ENCODE data around the gene LURAP1L.

LURAP1L gene

DNA sequence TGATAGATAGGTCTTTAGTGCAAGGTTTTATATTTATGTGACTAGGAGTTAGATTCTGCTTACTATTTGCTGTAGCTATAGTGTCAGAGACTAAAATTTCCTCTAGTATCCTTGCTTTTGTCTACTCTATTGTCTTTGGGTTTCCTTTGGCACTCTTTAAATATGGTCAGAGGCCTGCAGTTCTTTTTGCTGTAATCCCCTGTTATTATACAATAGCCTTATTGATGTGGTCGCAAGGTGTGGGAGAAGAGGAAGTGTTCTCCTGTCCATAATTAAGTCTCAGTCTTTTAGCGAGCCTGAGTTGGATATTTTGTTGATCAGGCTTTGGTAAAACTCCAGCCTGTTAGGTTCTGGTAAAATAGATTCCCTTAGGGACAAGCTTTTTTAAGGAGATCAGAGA, 34.9 kb downstream of the LURAP1L start:
- 89 to 93% methylated on average over 2 of the region's 2 CpGs for WGBS, 2 experiments
- Histone ChIP-seq H3K9me3 (ENCODE audit: control insufficient read depth, low read length) (no peaks in the 10 kb centered on the region), H3K4me1 (ENCODE audit: control insufficient read depth, insufficient read depth, low read length) (no peaks in the 10 kb centered on the region), H3K27ac (ENCODE audit: insufficient read depth, low read depth, low read length, poor library complexity, severe bottlenecking) (no peak overlapping the region), H3K27me3 (ENCODE audit: control insufficient read depth, insufficient read depth, low read length, poor library complexity, severe bottlenecking) (no peaks in the 10 kb centered on the region), H3K4me3 (ENCODE audit: insufficient read depth, low read depth, low read length) (no peak overlapping the region), H3K36me3 (ENCODE audit: control insufficient read depth, insufficient read depth, low read length) (no peaks in the 10 kb centered on the region)

DNA sequence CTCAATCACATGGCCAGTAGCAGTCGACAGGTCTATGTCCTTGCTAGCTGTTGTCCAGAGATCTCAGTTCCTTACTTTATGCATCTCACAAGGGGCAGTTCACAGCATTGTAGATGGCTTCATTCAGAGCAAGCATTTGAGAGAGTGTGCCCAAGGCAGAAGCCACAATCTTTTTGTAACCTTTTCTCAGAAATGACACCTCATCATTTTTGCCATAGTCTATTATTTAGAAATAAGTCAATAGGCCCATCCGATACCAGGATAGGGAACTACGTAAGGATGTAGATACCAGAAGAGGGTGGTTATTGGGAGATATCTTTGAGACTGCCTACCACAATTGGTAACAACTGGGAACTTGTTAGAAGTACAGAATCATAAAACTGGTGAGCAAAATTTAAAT, 37.1 kb downstream of the LURAP1L start:
- WGBS, 2 experiments, result 96 to 97% methylated on average over 3 of the region's 3 CpGs
- Histone ChIP-seq H3K27ac (ENCODE audit: insufficient read depth, low read depth, low read length, poor library complexity, severe bottlenecking) (no peak overlapping the region), H3K4me1 (ENCODE audit: control insufficient read depth, insufficient read depth, low read length) (no peaks in the 10 kb centered on the region), H3K4me3 (ENCODE audit: insufficient read depth, low read depth, low read length) (no peak overlapping the region), H3K36me3 (ENCODE audit: control insufficient read depth, insufficient read depth, low read length) (no peaks in the 10 kb centered on the region), H3K9me3 (ENCODE audit: control insufficient read depth, low read length) (no peaks in the 10 kb centered on the region), H3K27me3 (ENCODE audit: control insufficient read depth, insufficient read depth, low read length, poor library complexity, severe bottlenecking) (no peaks in the 10 kb centered on the region)

DNA sequence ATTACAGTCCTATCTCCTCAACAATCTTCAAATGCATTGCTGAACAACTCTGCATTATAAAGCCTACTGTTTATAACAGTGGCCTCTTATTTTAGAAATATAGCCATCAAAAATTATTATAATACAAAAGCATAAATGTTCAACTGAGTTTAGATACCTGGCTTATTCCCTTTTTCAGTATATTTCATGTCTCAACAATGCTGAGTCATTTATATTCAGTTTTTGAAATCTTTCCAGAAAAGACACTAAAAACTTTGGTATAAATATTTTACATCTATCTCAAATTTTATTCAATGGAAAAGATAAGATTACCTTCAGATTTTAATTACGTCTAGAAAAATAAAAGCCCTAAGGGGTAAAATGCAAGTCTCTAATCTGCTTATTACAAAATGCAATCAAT, 37.9 kb downstream of the LURAP1L start:
- Histone ChIP-seq H3K4me3 (ENCODE audit: insufficient read depth, low read depth, low read length) (no peak overlapping the region), H3K4me1 (ENCODE audit: control insufficient read depth, insufficient read depth, low read length) (no peaks in the 10 kb centered on the region), H3K36me3 (ENCODE audit: control insufficient read depth, insufficient read depth, low read length) (no peaks in the 10 kb centered on the region), H3K27me3 (ENCODE audit: control insufficient read depth, insufficient read depth, low read length, poor library complexity, severe bottlenecking) (no peaks in the 10 kb centered on the region), H3K27ac (ENCODE audit: insufficient read depth, low read depth, low read length, poor library complexity, severe bottlenecking) (no peak overlapping the region), H3K9me3 (ENCODE audit: control insufficient read depth, low read length) (no peaks in the 10 kb centered on the region)
- 80% methylated on average over 1 of the region's 1 CpG; no CpG with 5 or more reads in 1 of the 2 experiments for WGBS, 2 experiments

DNA sequence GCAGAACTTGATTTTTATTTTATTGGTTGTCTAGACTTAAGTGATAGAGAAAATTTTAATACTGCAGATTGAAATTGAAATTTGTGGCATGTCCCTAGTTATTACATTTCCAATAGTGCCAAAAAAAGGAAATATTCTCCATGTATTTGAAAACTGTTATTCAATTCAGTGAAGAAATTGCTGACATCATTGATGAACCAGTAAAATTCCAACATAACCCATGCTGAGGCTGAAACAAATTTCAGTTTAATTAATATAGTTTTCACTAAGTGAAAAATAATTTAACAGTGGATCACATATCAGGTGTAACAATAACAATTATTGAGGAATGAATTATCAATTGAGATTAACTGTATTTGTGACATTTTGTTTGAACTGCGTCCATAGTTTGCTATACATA, 38.7 kb downstream of the LURAP1L start:
- Histone ChIP-seq H3K36me3 (ENCODE audit: control insufficient read depth, insufficient read depth, low read length) (no peaks in the 10 kb centered on the region), H3K27me3 (ENCODE audit: control insufficient read depth, insufficient read depth, low read length, poor library complexity, severe bottlenecking) (no peaks in the 10 kb centered on the region), H3K4me3 (ENCODE audit: insufficient read depth, low read depth, low read length) (no peak overlapping the region), H3K9me3 (ENCODE audit: control insufficient read depth, low read length) (no peaks in the 10 kb centered on the region), H3K4me1 (ENCODE audit: control insufficient read depth, insufficient read depth, low read length) (no peaks in the 10 kb centered on the region), H3K27ac (ENCODE audit: insufficient read depth, low read depth, low read length, poor library complexity, severe bottlenecking) (no peak overlapping the region)
- WGBS, 2 experiments, result no CpG with 5 or more reads among the region's 1 CpG

DNA sequence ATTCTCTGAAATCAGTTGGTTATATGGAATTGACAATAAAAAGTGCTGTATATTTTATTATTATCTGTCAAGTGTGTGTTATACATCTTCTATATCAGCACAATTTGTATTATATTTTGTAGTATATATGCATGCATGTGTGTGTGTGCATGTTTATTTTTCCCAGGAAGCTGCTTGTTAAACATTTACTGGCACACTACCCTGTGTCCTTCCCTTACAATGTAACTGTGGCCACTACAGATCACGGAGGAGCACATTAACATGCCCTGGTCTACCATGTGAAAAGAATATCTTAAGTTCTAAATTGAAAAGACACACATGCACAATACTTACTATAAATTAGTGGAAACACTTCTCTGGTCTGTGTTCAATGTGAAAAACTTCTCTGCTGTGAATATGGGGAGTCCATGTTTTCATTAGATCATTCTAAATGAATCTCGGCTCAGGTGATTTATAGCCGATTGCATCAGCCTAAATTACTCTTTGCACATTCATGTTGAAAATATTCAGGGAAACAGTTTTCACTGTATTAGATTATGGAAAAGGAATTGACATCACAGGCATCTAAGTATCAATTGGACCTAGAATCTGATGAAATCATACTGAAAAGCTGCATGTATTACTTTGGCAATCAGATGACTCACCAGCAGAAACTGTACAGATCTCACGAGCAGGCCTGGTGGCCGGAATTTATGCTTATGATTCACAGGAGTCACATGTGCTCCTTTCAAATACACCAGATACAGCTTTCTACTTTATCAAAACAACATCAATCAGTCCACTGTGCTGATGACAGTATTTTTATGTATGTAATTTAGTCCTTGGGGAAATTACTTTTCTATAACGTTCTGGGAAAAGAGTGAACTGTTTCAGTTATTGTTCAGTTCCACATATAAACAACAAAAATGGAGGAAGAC, 39.4 kb downstream of the LURAP1L start:
- no peak overlapping the region for H3K27ac ChIP-seq (ENCODE audit: insufficient read depth, low read depth, low read length, poor library complexity, severe bottlenecking)
- no peak overlapping the region for H3K4me3 ChIP-seq (ENCODE audit: insufficient read depth, low read depth, low read length)
- H3K4me1 ChIP-seq (ENCODE audit: control insufficient read depth, insufficient read depth, low read length), result no peaks in the 10 kb centered on the region
- no peaks in the 10 kb centered on the region for H3K27me3 ChIP-seq (ENCODE audit: control insufficient read depth, insufficient read depth, low read length, poor library complexity, severe bottlenecking)
- H3K36me3 ChIP-seq (ENCODE audit: control insufficient read depth, insufficient read depth, low read length), result no peaks in the 10 kb centered on the region
- 95 to 97% methylated on average over 4 to 6 of the region's 6 CpGs for WGBS, 2 experiments
- H3K9me3 ChIP-seq (ENCODE audit: control insufficient read depth, low read length), result no peaks in the 10 kb centered on the region

DNA sequence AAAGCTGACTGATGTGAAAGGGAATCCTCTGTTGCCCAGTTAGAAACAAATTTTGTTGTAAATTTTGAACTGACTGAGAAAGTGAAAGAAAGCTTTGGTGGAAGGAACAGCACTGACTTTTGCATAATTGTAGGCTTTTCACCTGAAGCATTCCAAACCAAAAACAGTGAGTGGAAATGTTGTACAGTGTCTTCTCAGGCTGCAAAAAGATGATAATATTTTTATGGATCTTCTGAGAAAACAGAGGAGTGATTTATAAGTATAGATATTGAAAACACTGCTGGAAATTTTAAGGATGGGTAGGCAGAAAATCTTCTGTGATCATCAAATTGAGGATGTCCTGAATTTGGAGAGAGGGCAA, 40.0 kb downstream of the LURAP1L start:
- no peaks in the 10 kb centered on the region for H3K4me1 ChIP-seq (ENCODE audit: control insufficient read depth, insufficient read depth, low read length)
- H3K27ac ChIP-seq (ENCODE audit: insufficient read depth, low read depth, low read length, poor library complexity, severe bottlenecking), result no peak overlapping the region
- no peaks in the 10 kb centered on the region for H3K9me3 ChIP-seq (ENCODE audit: control insufficient read depth, low read length)
- H3K4me3 ChIP-seq (ENCODE audit: insufficient read depth, low read depth, low read length), result no peak overlapping the region
- no peaks in the 10 kb centered on the region for H3K27me3 ChIP-seq (ENCODE audit: control insufficient read depth, insufficient read depth, low read length, poor library complexity, severe bottlenecking)
- H3K36me3 ChIP-seq (ENCODE audit: control insufficient read depth, insufficient read depth, low read length), result no peaks in the 10 kb centered on the region

DNA sequence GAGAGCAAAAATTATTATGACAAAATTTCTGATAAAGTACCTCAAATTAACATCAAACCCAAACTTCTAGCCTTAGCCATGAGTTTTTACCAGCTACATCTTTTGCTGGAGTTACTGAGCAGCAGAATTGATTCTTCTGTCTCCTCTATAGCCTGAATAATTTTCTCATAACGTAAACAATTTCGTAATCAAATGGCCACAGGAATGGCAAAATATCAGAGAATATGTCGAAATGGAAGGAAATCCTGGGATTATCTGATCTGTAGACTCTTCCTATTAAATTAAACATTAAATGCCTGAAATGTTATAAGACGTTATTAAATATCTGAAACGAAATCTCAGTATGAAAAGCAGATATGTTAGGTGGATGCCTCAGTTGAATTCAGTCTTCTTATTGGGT, 41.1 kb downstream of the LURAP1L start:
- no peak overlapping the region for H3K27ac ChIP-seq (ENCODE audit: insufficient read depth, low read depth, low read length, poor library complexity, severe bottlenecking)
- H3K4me3 ChIP-seq (ENCODE audit: insufficient read depth, low read depth, low read length), result no peak overlapping the region
- H3K27me3 ChIP-seq (ENCODE audit: control insufficient read depth, insufficient read depth, low read length, poor library complexity, severe bottlenecking), result no peaks in the 10 kb centered on the region
- WGBS, 2 experiments, result 92 to 100% methylated on average over 3 to 5 of the region's 5 CpGs
- no peaks in the 10 kb centered on the region for H3K36me3 ChIP-seq (ENCODE audit: control insufficient read depth, insufficient read depth, low read length)
- H3K4me1 ChIP-seq (ENCODE audit: control insufficient read depth, insufficient read depth, low read length), result no peaks in the 10 kb centered on the region
- H3K9me3 ChIP-seq (ENCODE audit: control insufficient read depth, low read length), result no peaks in the 10 kb centered on the region

DNA sequence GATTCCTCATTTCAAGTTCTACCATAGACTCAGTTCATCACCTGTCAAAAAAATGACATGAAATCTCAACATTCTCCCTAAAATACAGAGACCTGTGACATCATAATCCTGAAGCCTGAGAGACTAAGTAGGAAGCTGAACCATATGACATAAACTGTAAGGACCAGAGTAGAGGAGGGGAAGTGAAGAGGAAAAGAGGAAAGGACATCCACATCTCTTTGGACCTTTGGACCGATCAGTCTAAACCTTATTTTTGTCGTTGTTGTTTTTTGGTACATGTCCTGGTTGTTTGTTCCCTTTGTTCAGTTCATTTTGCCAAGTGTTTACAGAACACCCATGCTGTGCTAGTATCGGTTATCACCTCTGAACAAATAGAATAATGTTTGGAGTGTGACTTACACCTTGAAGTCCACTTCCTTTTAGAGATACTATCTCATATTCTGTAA, 41.9 kb downstream of the LURAP1L start:
- Histone ChIP-seq H3K27me3 (ENCODE audit: control insufficient read depth, insufficient read depth, low read length, poor library complexity, severe bottlenecking) (no peaks in the 10 kb centered on the region), H3K27ac (ENCODE audit: insufficient read depth, low read depth, low read length, poor library complexity, severe bottlenecking) (no peak overlapping the region)
- 90 to 100% methylated on average over 2 to 3 of the region's 3 CpGs for WGBS, 2 experiments

DNA sequence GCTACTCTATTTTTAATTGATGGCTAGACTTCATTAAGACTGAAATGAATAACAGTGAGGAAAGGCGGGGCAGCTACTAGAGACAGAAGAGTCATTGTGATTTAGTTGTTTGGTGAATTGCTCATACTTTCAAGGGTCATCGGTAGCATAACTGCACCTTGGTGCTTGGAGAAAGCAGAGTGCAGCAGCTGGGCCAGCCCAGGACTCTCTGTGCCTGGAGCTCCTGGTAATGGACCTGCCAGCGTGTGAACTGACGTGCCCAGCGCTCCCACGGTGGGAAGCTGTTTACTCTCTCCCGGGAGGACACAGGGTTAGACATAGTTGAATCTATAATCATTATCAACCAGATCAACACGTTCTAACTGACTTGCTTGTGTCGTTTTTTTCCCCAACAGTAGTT, 42.9 kb downstream of the LURAP1L start:
- H3K27ac ChIP-seq (ENCODE audit: insufficient read depth, low read depth, low read length, poor library complexity, severe bottlenecking), result no peak overlapping the region

More for the DNA sequence above, 41.9 kb downstream of the LURAP1L start:
- H3K9me3 ChIP-seq (ENCODE audit: control insufficient read depth, low read length), result no peaks in the 10 kb centered on the region
- H3K4me3 ChIP-seq (ENCODE audit: insufficient read depth, low read depth, low read length), result no peak overlapping the region
- H3K4me1 ChIP-seq (ENCODE audit: control insufficient read depth, insufficient read depth, low read length), result no peaks in the 10 kb centered on the region
- no peaks in the 10 kb centered on the region for H3K36me3 ChIP-seq (ENCODE audit: control insufficient read depth, insufficient read depth, low read length)

DNA sequence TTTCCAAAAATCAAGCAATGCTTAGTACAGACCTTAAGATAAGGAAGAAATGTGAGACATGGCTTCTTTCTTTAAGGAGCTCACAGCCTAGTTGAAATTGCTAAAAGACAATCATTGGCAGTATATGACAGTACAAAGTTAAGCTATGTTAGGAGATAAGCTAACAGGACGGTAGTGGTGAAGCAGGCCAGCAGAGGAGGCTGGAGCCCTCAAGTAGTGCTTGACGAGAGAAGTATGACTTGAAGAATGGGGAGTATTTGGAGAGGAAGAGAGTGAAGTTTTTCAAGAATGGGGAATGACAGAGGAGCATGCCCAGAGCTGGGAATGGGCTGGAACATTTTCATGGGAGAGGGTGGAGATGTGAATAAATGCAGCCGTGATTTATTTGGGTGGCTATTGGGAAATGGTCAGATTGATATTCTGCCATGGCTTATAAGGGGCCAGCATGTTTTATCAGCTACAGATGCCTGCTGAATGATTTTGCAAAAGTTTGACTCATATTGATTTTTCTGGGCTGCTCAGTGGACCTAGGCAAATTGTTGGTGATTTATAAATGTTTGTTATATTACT, 43.7 kb downstream of the LURAP1L start:
- WGBS, 2 experiments, result 74 to 77% methylated on average over 3 of the region's 3 CpGs
- H3K4me3 ChIP-seq (ENCODE audit: insufficient read depth, low read depth, low read length), result no peak overlapping the region
- no peaks in the 10 kb centered on the region for H3K27me3 ChIP-seq (ENCODE audit: control insufficient read depth, insufficient read depth, low read length, poor library complexity, severe bottlenecking)
- H3K4me1 ChIP-seq (ENCODE audit: control insufficient read depth, insufficient read depth, low read length), result no peaks in the 10 kb centered on the region
- H3K36me3 ChIP-seq (ENCODE audit: control insufficient read depth, insufficient read depth, low read length), result no peaks in the 10 kb centered on the region
- H3K9me3 ChIP-seq (ENCODE audit: control insufficient read depth, low read length), result no peaks in the 10 kb centered on the region
- H3K27ac ChIP-seq (ENCODE audit: insufficient read depth, low read depth, low read length, poor library complexity, severe bottlenecking), result no peak overlapping the region

More for the DNA sequence above, 42.9 kb downstream of the LURAP1L start:
- Histone ChIP-seq H3K9me3 (ENCODE audit: control insufficient read depth, low read length) (no peaks in the 10 kb centered on the region), H3K4me3 (ENCODE audit: insufficient read depth, low read depth, low read length) (no peak overlapping the region), H3K4me1 (ENCODE audit: control insufficient read depth, insufficient read depth, low read length) (no peaks in the 10 kb centered on the region), H3K27me3 (ENCODE audit: control insufficient read depth, insufficient read depth, low read length, poor library complexity, severe bottlenecking) (no peaks in the 10 kb centered on the region), H3K36me3 (ENCODE audit: control insufficient read depth, insufficient read depth, low read length) (no peaks in the 10 kb centered on the region)
- WGBS, 2 experiments, result 90 to 92% methylated on average over 9 of the region's 9 CpGs
